ENCODE results near the gene ITPA.

DNA sequence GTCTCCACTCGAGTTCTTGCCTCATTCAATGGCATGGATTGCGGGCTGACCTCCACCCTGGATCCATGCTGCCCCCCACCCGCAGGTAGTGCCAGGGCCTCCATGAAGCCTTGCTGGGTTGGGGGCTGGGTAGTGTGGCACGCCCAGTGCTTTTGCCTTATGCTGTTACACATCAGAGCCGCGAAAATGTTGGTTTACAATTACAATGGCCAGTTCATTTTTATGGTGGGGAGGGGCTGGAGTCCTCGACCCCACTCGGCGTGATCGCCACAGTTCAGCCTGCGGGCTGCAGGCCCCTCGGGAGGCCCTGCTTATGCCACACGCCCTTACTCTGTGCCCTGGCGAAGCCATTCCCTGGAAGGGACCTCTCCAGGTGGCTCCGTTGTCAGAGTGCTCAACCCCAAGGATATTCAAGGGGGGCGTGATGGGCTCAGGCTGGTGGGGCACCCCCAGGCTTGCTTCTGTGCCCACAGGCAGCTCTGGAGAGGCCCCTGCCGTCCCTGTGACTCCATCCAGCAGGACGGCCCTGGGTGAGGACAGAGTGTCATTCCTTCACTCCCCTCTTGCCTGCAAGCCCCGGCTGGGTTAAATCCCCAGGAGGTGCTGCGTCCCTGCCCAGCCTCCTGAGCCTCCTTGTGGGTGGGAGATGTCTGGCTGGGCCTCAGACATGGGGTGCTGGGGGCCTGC, 14.8 kb downstream of the ITPA start:
- no peak for TF ChIP-seq POLR2AphosphoS5 (IDR thresholded peaks at IDR 0.05; ENCODE audit: insufficient read depth in 1 of 2, low read depth in 1 of 2)
- TF ChIP-seq, protein P1, sequence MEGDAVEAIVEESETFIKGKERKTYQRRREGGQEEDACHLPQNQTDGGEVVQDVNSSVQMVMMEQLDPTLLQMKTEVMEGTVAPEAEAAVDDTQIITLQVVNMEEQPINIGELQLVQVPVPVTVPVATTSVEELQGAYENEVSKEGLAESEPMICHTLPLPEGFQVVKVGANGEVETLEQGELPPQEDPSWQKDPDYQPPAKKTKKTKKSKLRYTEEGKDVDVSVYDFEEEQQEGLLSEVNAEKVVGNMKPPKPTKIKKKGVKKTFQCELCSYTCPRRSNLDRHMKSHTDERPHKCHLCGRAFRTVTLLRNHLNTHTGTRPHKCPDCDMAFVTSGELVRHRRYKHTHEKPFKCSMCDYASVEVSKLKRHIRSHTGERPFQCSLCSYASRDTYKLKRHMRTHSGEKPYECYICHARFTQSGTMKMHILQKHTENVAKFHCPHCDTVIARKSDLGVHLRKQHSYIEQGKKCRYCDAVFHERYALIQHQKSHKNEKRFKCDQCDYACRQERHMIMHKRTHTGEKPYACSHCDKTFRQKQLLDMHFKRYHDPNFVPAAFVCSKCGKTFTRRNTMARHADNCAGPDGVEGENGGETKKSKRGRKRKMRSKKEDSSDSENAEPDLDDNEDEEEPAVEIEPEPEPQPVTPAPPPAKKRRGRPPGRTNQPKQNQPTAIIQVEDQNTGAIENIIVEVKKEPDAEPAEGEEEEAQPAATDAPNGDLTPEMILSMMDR (IDR thresholded peaks at IDR 0.05), result no peak
- no peak for TF ChIP-seq POLR2A (IDR thresholded peaks at IDR 0.05)
